Measurements from ENCODE around the gene TMEM222.
A peak's percentile ranks its signal among the peaks of the same experiment; 100 is the strongest.

Gene TMEM222

GRCh38 chr1:27360159-27361043 is 38.4 kb downstream of the TMEM222 start:
- DNase-seq, result peak; percentile 66

- no peak for DNase-seq
Observed at GRCh38 chr1:27361044-27361402, 39.1 kb downstream of the TMEM222 start.

DNA sequence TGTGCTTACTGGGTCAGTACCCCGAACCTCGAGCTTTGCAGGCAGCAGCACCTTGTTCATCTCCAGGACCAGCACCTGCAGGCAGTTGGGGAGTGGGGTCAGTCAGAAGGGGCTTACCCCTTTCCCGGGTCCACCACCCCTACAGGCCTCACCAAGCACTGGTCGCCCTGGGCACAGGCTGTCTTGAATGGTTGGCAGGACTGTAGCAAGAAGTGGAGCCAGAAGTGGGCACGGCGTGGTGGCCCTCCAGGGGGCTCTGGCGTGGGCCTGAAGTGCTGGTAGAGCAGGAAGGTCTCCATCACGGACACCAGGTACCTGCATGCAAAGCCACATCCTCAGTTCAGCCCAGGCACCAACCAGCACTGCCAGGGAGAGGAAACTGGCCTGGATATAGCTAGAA is 39.6 kb downstream of the TMEM222 start:
- no peak for DNase-seq

DNA sequence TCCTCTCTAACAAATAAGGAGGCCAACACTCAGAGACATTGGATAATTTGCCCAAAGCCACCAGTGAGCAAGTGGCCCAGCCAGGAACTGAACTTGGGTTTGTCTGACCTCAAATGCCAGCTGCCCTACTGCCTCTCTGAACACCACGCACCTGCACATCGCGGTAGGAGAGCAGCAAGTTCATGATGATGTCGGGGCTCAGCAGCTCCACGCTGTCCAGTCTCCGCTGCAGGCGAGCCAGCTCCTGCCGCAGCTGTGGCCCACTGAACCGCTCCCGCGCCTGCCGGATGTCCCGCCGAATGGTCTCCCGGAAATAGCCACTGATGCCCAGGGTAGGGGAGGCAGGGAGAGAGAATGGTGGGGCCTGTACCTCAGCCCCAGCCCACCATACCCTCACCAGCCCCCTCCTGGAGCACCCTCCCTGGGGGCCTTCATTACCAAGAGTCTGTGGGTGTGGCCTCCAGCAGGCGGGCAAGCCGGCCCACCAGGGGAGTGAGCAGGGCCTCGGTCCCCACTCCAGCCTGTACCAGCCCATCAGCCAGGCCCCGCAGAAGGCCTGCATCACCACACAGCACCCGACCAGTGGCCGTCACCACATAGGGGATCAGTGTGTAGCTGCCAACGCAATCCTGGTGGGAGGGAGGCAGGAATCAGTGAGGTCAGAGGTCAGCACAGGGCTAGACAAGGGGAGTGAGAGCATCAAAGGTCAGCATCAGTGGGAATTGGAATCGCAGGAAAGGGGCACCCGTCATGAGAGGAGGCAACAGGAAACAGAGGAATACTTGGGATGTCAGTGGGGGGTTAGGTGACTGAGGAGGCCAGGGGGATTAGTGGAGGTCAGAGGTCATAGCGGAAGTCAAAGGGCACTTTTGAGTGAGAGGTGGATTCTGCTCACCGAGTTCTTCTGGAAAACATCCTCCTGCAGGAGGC is 42.1 kb downstream of the TMEM222 start:
- DNase-seq, result no peak

GRCh38 chr1:27364696-27365371 is 42.9 kb downstream of the TMEM222 start:
- no peak for DNase-seq

GRCh38 chr1:27365372-27366112 is 43.6 kb downstream of the TMEM222 start:
- DNase-seq, result peak; percentile 90

DNA sequence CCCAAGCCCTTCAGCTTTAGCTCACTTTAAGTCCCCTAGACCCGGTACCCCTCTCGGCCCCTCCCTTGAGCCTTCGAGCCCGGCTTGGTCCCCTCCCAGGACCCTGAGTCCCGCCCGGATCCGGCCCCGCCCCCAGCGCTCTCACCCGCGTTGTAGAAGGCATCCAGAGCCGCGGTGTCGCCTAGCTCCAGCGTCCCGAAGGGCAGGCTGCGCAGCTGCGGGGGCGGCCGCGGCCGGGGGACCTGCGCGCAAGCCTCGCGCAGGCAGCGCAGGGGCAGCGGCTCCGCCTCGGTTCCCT is 44.1 kb downstream of the TMEM222 start:
- DNase-seq, result peak; percentile 92

DNA sequence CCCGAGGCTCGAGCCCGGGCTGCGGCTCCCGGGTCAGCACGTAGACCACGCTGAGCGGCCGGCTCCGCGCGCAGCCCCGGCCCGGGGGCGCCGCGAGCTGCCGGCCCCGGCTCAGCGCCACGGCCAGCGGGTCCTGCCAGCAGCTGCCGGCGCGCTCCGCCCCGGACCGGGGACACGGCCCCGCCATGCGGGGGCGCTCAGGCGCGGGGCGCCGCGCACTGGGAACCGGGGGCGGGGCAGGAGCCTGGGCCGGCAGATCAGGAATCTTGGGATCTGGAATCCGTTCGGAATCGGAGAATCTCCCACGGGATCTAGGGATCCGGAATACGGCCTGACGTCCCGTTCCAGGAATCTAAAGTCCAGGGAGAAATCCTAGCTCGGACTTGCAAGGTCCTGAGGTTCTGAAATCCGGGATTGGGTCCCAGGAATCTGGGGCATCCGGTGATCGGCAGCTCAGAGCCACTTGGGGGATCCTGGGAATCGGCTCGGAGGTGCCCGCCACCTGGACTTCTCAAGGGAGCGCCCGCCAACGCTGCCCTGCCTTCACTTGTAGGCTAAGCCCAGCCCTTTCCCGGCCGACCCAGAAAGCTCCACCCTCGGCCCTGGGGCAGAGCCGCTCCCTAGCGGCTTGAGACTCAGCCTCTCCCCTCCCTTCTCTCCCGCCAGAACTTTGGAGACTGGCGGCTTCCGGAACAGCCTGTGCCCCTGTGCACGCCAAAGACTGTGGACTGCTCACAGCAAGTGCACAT is 44.6 kb downstream of the TMEM222 start, which contains the start of gene MAP3K6:
Gene MAP3K6, minus strand, starts transcription at position 551 of the 749 bp plus-strand sequence. Its CDS starts 364 bp downstream, at position 187.
- peak; percentile 77 for DNase-seq

GRCh38 chr1:27367160-27367650 is 45.2 kb downstream of the TMEM222 start:
- DNase-seq, result no peak

DNA sequence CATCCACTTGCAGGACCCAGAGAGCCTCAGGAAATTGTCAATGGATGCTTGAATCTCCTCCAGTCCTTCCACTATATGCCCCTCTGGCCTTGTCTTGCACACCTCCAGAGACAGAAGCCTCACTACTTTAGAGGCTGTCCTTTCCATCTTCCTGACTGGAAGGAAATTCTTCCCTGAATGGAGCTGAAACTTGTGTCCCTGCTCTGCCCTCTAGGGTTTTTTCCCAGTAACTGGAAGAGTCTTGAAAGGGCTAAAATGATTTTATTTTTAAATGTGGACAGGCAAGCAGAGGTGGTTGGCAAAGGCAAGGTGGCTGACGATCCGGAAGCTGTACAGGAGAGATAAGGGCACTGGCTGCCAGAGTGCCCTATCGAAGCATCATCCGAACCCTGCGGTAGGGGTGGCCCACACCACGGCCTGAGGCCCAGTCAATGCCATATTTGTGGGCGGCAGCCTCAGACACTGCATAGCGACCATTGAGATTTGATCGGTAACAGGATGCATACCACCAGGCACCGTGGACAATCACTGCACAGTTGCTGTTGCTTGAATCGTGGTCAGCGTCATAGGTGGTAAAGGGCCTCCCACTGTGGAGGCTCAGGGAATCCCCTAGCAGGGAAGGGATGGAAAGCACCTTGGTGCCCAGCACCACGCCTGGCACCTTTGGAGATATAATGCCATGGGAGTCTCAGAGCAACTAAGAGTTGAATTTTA is 47.1 kb downstream of the TMEM222 start:
- DNase-seq, result no peak

DNA sequence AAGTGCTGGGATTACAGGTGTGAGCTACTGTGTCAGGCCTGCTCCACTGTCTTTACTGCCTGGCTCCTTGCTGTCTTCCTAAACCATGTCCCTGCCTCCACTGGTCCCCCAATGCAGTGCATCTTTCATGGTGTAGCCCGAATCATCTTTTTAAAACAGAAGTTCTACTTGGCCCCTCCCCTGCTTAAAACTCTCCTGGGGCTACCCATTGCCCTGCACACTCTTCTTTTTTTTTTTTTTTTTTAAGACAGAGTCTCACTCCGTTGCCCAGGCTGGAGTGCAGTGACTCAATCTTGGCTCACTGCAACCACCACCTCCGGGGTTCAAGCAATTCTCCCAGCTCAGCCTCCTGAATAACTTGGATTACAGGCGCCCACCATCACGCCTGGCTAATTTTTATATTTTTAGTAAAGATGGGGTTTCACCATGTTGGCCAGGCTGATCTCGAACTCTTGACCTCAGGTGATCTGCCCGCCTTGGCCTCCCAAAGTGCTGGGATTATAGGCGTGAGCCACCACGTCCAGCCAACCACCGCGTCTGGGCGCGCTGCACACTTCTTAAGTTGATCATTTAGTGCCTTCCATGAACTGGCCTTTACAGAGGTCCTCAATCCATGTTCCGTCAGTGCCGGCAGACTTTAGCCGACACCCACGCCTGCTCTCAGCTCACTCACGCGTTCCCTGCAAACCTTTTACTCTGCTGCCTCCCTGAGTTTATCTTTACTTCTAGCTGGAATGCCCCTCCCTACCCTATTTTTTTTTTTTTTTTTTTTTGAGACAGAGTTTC is 50.3 kb downstream of the TMEM222 start:
- no peak for DNase-seq

GRCh38 chr1:27372808-27373690 is 51.1 kb downstream of the TMEM222 start:
- no peak for DNase-seq

GRCh38 chr1:27374362-27375086 is 52.6 kb downstream of the TMEM222 start, which contains the start of gene FCN3:
TSS of gene FCN3 (minus strand) at chr1:27374824. CDS start at chr1:27374818, 6 bp downstream.
- no peak for DNase-seq

GRCh38 chr1:27377760-27378495 is 56.0 kb downstream of the TMEM222 start:
- no peak for DNase-seq

- no peak for DNase-seq
Observed at GRCh38 chr1:27379564-27380122, 57.7 kb downstream of the TMEM222 start.

DNA sequence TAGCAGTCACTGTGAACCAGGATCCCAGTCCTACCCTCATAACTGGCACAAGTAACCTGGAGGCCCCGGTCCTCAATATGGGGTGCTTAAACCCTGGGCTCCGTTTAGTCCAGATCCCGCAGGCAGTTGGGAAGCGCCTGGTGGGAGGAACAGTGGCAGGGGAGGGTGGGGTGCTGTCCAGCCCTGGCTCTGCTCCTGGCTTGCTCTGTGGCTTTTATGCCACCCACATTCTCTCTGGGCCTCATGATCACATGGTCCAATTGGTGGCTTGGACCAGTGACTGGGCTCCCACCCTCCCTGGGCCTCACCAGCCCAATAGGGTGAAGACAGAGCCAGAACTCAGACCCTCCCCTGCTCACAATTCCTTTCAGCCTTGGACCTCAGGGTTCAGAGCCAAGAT is 58.3 kb downstream of the TMEM222 start:
- no peak for DNase-seq

Data from activated CD8-positive, alpha-beta memory T cell treated with anti-CD3 and anti-CD28 coated beads, Interleukin-2, amount 50 U/mL, for 48 hours (primary cell).